Esophagus muscularis mucosa (tissue), 3 donors: ENCODE data around the gene ARHGEF12.

Experiments
- CTCF ChIP-seq, 3 experiments: fragments of 200-600 bp in 2 of 3; fragments of 450-650 bp in 1 of 3; sonication (generic) in 2 of 3; IDR thresholded peaks; one replicate each; pipeline ENCODE4 v1.5.1; 2017 to 2019; ENCODE audit warnings: antibody characterized with exemption in 3 of 3, mild to moderate bottlenecking in 2 of 3, moderate library complexity in 1 of 3
- POLR2A ChIP-seq: fragments of 450-650 bp; IDR thresholded peaks from one replicate; pipeline ENCODE4 v1.6.1; 2017; ENCODE audit warnings: antibody characterized with exemption, moderate library complexity, mild to moderate bottlenecking, low read depth

DNA sequence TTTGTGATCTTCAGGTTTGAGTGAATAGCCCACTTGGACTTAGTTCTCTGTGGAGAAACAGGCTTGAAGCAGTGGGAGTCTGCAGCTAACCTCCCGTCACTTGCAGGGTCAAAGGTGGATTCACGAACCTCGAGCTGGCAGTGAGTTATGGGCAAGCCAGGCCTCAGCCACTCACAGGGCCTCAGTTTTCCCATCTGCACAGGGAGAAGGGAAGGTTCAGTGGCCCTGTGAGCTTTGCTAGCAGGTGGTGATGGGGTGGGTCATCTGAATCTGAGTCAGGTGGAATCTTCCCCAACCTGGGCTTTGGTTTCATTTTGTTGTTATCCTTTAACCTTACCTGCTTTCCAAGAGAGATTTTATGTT lies 88.7 kb downstream of the ARHGEF12 start:
- TF ChIP-seq CTCF (IDR thresholded peaks at IDR 0.05) (no peak), POLR2A (no peak)
